ENCODE results near the gene HEXIM2. TPM values are rescaled to one million over a fixed set of nuclear protein-coding genes. Genes with fewer than 3 reads are reported as not detected.

Gene HEXIM2
- total and polyA plus RNA-seq, 2 of the 13 experiments (the other 11 are each of a cell fraction or from before 2014, with no cell fraction given): 27.1 to 32.4 TPM

DNA sequence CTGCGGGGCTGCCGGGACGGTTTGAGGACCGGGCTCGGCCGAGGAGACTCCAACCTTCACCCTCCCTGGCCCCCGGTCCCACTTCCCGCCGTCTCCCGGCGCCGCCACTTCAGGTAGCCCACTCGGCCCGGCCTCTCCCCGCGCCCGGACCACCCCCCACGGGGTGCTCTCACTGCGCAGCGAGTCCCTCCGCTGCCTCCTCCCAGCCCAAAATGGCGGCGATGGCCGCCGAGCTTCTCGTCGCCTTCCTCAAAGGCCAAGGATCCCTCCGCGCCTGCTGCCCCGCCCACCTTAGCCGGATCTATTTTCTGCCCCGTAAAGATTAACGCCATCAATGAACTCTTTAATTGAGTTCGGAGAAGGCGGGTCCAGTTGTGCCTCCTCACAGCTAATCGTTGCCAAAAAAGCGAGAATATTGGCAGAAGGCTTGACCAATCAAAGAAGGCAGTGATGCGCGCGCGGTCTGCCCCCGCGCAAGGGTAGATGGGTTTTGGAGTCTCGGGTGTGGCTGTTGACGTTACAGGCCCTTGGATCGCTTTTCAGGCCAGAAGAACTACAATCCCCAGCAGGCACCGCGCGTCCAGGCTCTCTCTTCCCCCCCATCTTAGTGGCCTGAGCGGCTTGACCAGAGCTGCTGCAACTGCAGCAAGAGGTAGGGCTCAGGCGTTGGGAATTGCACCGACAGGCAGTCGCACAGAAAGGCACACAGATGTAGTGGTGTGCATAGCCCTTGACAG is at the start of gene HEXIM2 (continued):
- TF ChIP-seq HNRNPH1 (optimal IDR thresholded peaks at IDR 0.05; ENCODE audit: low read depth, low read length): peak; percentile 72
- peak; percentile 90 for TF ChIP-seq ZZZ3 (CRISPR knock-in tag; IDR thresholded peaks at IDR 0.05; ENCODE audit: borderline replicate concordance)
- peak; percentile 46; the same call in 1 of the 2 replicates for TF ChIP-seq ZNF3 (CRISPR knock-in tag; IDR thresholded peaks at IDR 0.05)
- TF ChIP-seq RBFOX2 (IDR thresholded peaks at IDR 0.05; ENCODE audit: low read depth, low read length): peak; percentile 100
- peak; percentile 88 for TF ChIP-seq ZNF572 (CRISPR knock-in tag; IDR thresholded peaks at IDR 0.05)
- TF ChIP-seq ZNF136 (CRISPR knock-in tag; IDR thresholded peaks at IDR 0.05; ENCODE audit: low read depth): peak; percentile 23; the same call in 1 of the 2 replicates
- no peak for TF ChIP-seq MTF1 (CRISPR knock-in tag; IDR thresholded peaks at IDR 0.05)
- peak; percentile 67; the same call in 1 of the 2 replicates for TF ChIP-seq NCOA1 (CRISPR knock-in tag; IDR thresholded peaks at IDR 0.05)
- TF ChIP-seq, protein P1, sequence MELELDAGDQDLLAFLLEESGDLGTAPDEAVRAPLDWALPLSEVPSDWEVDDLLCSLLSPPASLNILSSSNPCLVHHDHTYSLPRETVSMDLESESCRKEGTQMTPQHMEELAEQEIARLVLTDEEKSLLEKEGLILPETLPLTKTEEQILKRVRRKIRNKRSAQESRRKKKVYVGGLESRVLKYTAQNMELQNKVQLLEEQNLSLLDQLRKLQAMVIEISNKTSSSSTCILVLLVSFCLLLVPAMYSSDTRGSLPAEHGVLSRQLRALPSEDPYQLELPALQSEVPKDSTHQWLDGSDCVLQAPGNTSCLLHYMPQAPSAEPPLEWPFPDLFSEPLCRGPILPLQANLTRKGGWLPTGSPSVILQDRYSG (CRISPR knock-in tag; IDR thresholded peaks at IDR 0.05): peak; percentile 4; the same call in 1 of the 2 replicates
- no peak for TF ChIP-seq LCORL (IDR thresholded peaks at IDR 0.05)
- peak; percentile 94 for TF ChIP-seq LCORL (CRISPR knock-in tag; IDR thresholded peaks at IDR 0.05)
- no peak for TF ChIP-seq MBNL3 (CRISPR knock-in tag; conservative IDR thresholded peaks at IDR 0.05)
- TF ChIP-seq FOXO1 (CRISPR knock-in tag; IDR thresholded peaks at IDR 0.05): peak; percentile 80
- TF ChIP-seq KLF11 (CRISPR knock-in tag; IDR thresholded peaks at IDR 0.05): peak; percentile 64; the same call in 1 of the 2 replicates
- no peak for TF ChIP-seq ZFP62 (CRISPR knock-in tag; IDR thresholded peaks at IDR 0.05)
- peak in 1 of 2 experiments; percentile 43; a peak in 1 of 4 replicates for TF ChIP-seq NR2F1 (CRISPR knock-in tag; IDR thresholded peaks at IDR 0.05)
- peak; percentile 86 for TF ChIP-seq KDM2A (CRISPR knock-in tag; IDR thresholded peaks at IDR 0.05; ENCODE audit: borderline replicate concordance, low read depth)
- TF ChIP-seq ZSCAN29 (CRISPR knock-in tag; conservative IDR thresholded peaks at IDR 0.05): peak; percentile 95
- TF ChIP-seq ARNTL (CRISPR knock-in tag; IDR thresholded peaks at IDR 0.05): peak; percentile 48
- no peak for TF ChIP-seq BORCS8-MEF2B (CRISPR knock-in tag; IDR thresholded peaks at IDR 0.05)
- TF ChIP-seq, protein P2, sequence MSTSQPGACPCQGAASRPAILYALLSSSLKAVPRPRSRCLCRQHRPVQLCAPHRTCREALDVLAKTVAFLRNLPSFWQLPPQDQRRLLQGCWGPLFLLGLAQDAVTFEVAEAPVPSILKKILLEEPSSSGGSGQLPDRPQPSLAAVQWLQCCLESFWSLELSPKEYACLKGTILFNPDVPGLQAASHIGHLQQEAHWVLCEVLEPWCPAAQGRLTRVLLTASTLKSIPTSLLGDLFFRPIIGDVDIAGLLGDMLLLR (CRISPR knock-in tag; IDR thresholded peaks at IDR 0.05): no peak
- TF ChIP-seq ISX (CRISPR knock-in tag; conservative IDR thresholded peaks at IDR 0.05): no peak
- TF ChIP-seq SMAD9 (CRISPR knock-in tag; IDR thresholded peaks at IDR 0.05): no peak; the same call in 1 of the 2 replicates
- peak; percentile 95 for TF ChIP-seq NR2C2 (CRISPR knock-in tag; IDR thresholded peaks at IDR 0.05; ENCODE audit: borderline replicate concordance)
- TF ChIP-seq MTF2 (CRISPR knock-in tag; IDR thresholded peaks at IDR 0.05; ENCODE audit: borderline replicate concordance): peak; percentile 84; the same call in 1 of the 2 replicates
- TF ChIP-seq ZNF607 (CRISPR knock-in tag; IDR thresholded peaks at IDR 0.05; ENCODE audit: borderline replicate concordance): peak; percentile 95
- TF ChIP-seq GPN1 (CRISPR knock-in tag; IDR thresholded peaks at IDR 0.05; ENCODE audit: borderline replicate concordance): peak; percentile 66; the same call in 1 of the 2 replicates
- peak; percentile 79; the same call in 1 of the 2 replicates for TF ChIP-seq KDM4B (CRISPR knock-in tag; IDR thresholded peaks at IDR 0.05)
- TF ChIP-seq, protein P3, sequence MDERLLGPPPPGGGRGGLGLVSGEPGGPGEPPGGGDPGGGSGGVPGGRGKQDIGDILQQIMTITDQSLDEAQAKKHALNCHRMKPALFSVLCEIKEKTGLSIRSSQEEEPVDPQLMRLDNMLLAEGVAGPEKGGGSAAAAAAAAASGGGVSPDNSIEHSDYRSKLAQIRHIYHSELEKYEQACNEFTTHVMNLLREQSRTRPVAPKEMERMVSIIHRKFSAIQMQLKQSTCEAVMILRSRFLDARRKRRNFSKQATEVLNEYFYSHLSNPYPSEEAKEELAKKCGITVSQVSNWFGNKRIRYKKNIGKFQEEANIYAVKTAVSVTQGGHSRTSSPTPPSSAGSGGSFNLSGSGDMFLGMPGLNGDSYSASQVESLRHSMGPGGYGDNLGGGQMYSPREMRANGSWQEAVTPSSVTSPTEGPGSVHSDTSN (CRISPR knock-in tag; IDR thresholded peaks at IDR 0.05): peak; percentile 97
- no peak; the same call in 1 of the 2 replicates for TF ChIP-seq NCOR1 (IDR thresholded peaks at IDR 0.05; ENCODE audit: borderline replicate concordance, low read length)
